K562 (cell line): Measurements from ENCODE around the gene CDK5R2. TPM values are rescaled to one million over a fixed set of nuclear protein-coding genes. Genes with fewer than 3 reads are reported as not detected.

Source experiments
- ATAC-seq: fragments of 200-7000 bp; cut with Tn5 transposase; 3 replicates; pipeline ENCODE4 v1.9.1; 2020; ENCODE audit warnings: moderate library complexity
- BruUV-seq: library from RNA; stranded (reverse); fragments of 400-500 nt; replicated peaks from 2 replicates; lab custom pipeline; 2021; lab: Mats Ljungman, UMichigan
- CTCF ChIA-PET: fragments of 300-600 bp; formaldehyde crosslinking; extraction: SDS; loops from one replicate; lab custom pipeline; 2021; ENCODE audit warnings: low intra/inter-chr PET ratio; lab: Yijun Ruan, JAX
- POLR2A ChIA-PET: fragments of 300-600, 350-650 bp; sonication (Branson Sonifier 250); formaldehyde crosslinking; extraction: SDS; loops from one replicate; lab custom pipeline; 2021; ENCODE audit warnings: antibody characterized with exemption, inconsistent platforms; lab: Yijun Ruan, JAX
- DNase-seq, 4 experiments: peaks; one replicate each; pipeline versions ENCODE4 v3.0.0 to v3.0.0-alpha.2; 2011 to 2018; ENCODE audit warnings: low spot score in 3 of 4, mixed read lengths in 3 of 4; ENCODE audit errors: extremely low read depth in 1 of 4
- FAIRE-seq: peaks from 2 replicates; lab custom pipeline; 2011; peaks lifted over from hg19 to GRCh38; lab: Jason Lieb, UNC
- H2AFZ ChIP-seq: 2 replicates; pipeline ENCODE4 v1.6.0; 2011; ENCODE audit warnings: low read depth, low read length, control low read depth, inconsistent platforms
- H3K27ac ChIP-seq: fragments of 200-600 bp; 3 replicates; pipeline ENCODE4 v1.8.0; 2011; ENCODE audit warnings: low read depth, mild to moderate bottlenecking, control low read depth, inconsistent platforms, low read length, moderate library complexity, mixed read lengths; ENCODE audit errors: extremely low read depth
- H3K27me3 ChIP-seq, 2 experiments: fragments of 300-600 bp in 1 of 2; 2 replicates in 1 of 2; 3 replicates in 1 of 2; pipeline versions ENCODE4 v1.6.0 to v1.8.0; 2011; ENCODE audit warnings: inconsistent platforms in 2 of 2, low read length in 2 of 2, mild to moderate bottlenecking in 1 of 2, mixed read lengths in 1 of 2, moderate library complexity in 1 of 2; ENCODE audit not compliant: control insufficient read depth in 2 of 2, insufficient read depth in 2 of 2
- H3K36me3 ChIP-seq: fragments of 300-600 bp; 3 replicates; pipeline ENCODE4 v1.8.0; 2011; ENCODE audit warnings: mild to moderate bottlenecking, low read length, inconsistent platforms; ENCODE audit not compliant: control insufficient read depth, insufficient read depth
- H3K4me1 ChIP-seq, 2 experiments: fragments of 200-600 bp in 1 of 2; replicated peaks in 1 of 2; 2 replicates in 1 of 2; 3 replicates in 1 of 2; pipeline versions ENCODE4 v1.5.1 to v1.8.0; 2011; ENCODE audit warnings: inconsistent platforms in 2 of 2, low read length in 2 of 2, mild to moderate bottlenecking in 1 of 2, mixed read lengths in 1 of 2, moderate library complexity in 1 of 2; ENCODE audit not compliant: control insufficient read depth in 2 of 2, insufficient read depth in 2 of 2
- H3K4me2 ChIP-seq: 2 replicates; pipeline ENCODE4 v1.6.1; 2011; ENCODE audit warnings: low read length, control low read depth, inconsistent platforms, mixed read lengths; ENCODE audit not compliant: insufficient read depth
- H3K4me3 ChIP-seq: fragments of 200-600 bp; sonication (generic), shearing (Covaris generic); 2 replicates; pipeline ENCODE4 v1.5.1; 2016; ENCODE audit warnings: control low read depth, inconsistent platforms
- H3K79me2 ChIP-seq: fragments of 200-600 bp; 3 replicates; pipeline ENCODE4 v1.8.0; 2011; ENCODE audit warnings: low read length, inconsistent platforms; ENCODE audit not compliant: control insufficient read depth, insufficient read depth
- H3K9ac ChIP-seq, 2 experiments: 2 replicates each; pipeline versions ENCODE4 v1.6.0 to v1.6.1; 2011; ENCODE audit warnings: low read depth in 2 of 2, low read length in 2 of 2, control low read depth in 1 of 2, inconsistent platforms in 1 of 2, mild to moderate bottlenecking in 1 of 2, mixed read lengths in 1 of 2; ENCODE audit not compliant: insufficient read depth in 1 of 2
- H3K9me1 ChIP-seq: one replicate; pipeline ENCODE4 v1.6.0; 2011; ENCODE audit warnings: inconsistent platforms, mild to moderate bottlenecking, low read length, moderate library complexity; ENCODE audit not compliant: control insufficient read depth, insufficient read depth
- H3K9me3 ChIP-seq: replicated peaks from 2 replicates; pipeline ENCODE4 v1.5.1; 2011; ENCODE audit warnings: low read depth, low read length, inconsistent platforms; ENCODE audit not compliant: control insufficient read depth, insufficient read depth
- H4K20me1 ChIP-seq: replicated peaks from 2 replicates; pipeline ENCODE4 v1.6.1; 2011; ENCODE audit warnings: low read length, inconsistent platforms, mixed read lengths; ENCODE audit not compliant: control insufficient read depth, insufficient read depth
- AFF4 ChIP-seq: sonication (generic); formaldehyde crosslinking; IDR thresholded peaks from 2 replicates; pipeline ENCODE4 v1.8.0; 2023; ENCODE audit warnings: mild to moderate bottlenecking, missing genetic modification reagents
- WGBS: fragments of 100-300 bp; shearing (Covaris generic); methylation state at CpG from one replicate; pipeline ENCODE4 v1.1.6; 2016; ENCODE audit warnings: low coverage, mixed read lengths; ENCODE audit not compliant: insufficient coverage; ENCODE audit errors: missing lambda C conversion rate; 5-methylcytosine and 5-hydroxymethylcytosine counted together
- in situ Hi-C: fragments of 300-500 bp; cut with MboI; formaldehyde crosslinking; loops from 4 replicates; pipeline ENCODE4 v1.15.0; 2018; ENCODE audit warnings: inconsistent platforms, mixed read lengths
- intact Hi-C: fragments of 100-400 bp; cut with micrococcal nuclease; formaldehyde crosslinking; loops from 2 replicates; pipeline ENCODE4 v1.14.2; 2022
- polyA plus RNA-seq, 8 experiments: library from polyadenylated mRNA; depleted of rRNA in 4 of 8; stranded (reverse) in 5 of 8; unstranded in 3 of 8; fragments of >200 nt; fragmentation: Nextera tagmentation in 2 of 8; fragmentation: Illumina TruSeq in 1 of 8; extraction: Ambion mirVana in 2 of 8; extraction: Trizol in 1 of 8; gene quantifications; 2 replicates each; pipeline versions ENCODE4 v1.2.1 to v1.2.3, GENCODE V29; 2011 to 2014; ENCODE audit warnings: inconsistent platforms in 1 of 8, missing spikeins in 1 of 8
- total RNA-seq, 7 experiments: library from RNA; depleted of rRNA in 6 of 7; stranded (reverse); fragments of >200 nt in 6 of 7; fragmentation: Illumina TruSeq in 2 of 7; extraction: Trizol in 2 of 7; gene quantifications; 2 replicates each; pipeline versions ENCODE4 v1.2.1 to v1.2.3, GENCODE V29; 2011 to 2021; ENCODE audit warnings: low replicate concordance in 1 of 7

CDK5R2 gene
- total and polyA plus RNA-seq, 9 of the 15 experiments (the other 6 are each of a cell fraction or from before 2014, with no cell fraction given) = 0.09 TPM; not detected in 8

- H3K36me3 ChIP-seq = no peaks in the 10 kb centered on the region
- DNase-seq (no peak), FAIRE-seq (no peak), ATAC-seq (no peak)
- no peak overlapping the region for H2AFZ ChIP-seq
- H3K27me3 ChIP-seq = peaks cover 0 to 30% of the 10 kb centered on the region in 2 experiments; a peak in 2 of 5 replicates
- no peaks in the 10 kb centered on the region for H4K20me1 ChIP-seq
- POLR2A ChIA-PET = no interaction called here
- CTCF ChIA-PET = no interaction called here
- TF ChIP-seq AFF4 (CRISPR knock-in tag) = no peak
- no peak overlapping the region for H3K27ac ChIP-seq
- no TSS peak for BruUV-seq
- no peaks in the 10 kb centered on the region for H3K79me2 ChIP-seq
- H3K4me3 ChIP-seq = no peak overlapping the region
- H3K4me2 ChIP-seq = no peak overlapping the region
- intact Hi-C loops (no loop called here), in situ Hi-C loops (no loop called here)
- H3K9me3 ChIP-seq = no peaks in the 10 kb centered on the region
- WGBS = 7% methylated on average over 2 of the region's 2 CpGs
- H3K9me1 ChIP-seq = no peaks in the 10 kb centered on the region
- peaks cover 3 to 28% of the 10 kb centered on the region in 2 experiments; a peak in 2 of 5 replicates for H3K4me1 ChIP-seq
- H3K9ac ChIP-seq = no peak overlapping the region
Measured at GRCh38 chr2:218988650-218989049, 29.2 kb downstream of the CDK5R2 start.
